GM23338 (cell line): ENCODE data around the gene STK38L. TPM values are rescaled to one million over a fixed set of nuclear protein-coding genes. Genes with fewer than 3 reads are reported as not detected.

Source experiments
- ATAC-seq: fragments of 200-7000 bp; cut with Tn5 transposase; 3 replicates; pipeline ENCODE4 v1.9.1; 2020
- DNase-seq: peaks from one replicate; pipeline ENCODE4 v3.0.0-alpha.2; 2015; ENCODE audit warnings: low spot score
- H2AFZ ChIP-seq: fragments of 200-600 bp; sonication (generic); 2 replicates; pipeline ENCODE4 v1.8.0; 2016; ENCODE audit warnings: antibody characterized with exemption, mild to moderate bottlenecking, moderate library complexity
- H3F3A ChIP-seq: fragments of 200-600 bp; sonication (generic); replicated peaks from 2 replicates; pipeline ENCODE4 v1.8.0; 2017; ENCODE audit warnings: antibody characterized with exemption, mixed run types, low read depth
- H3K27ac ChIP-seq: fragments of 200-600 bp; sonication (generic); 2 replicates; pipeline ENCODE4 v1.6.1; 2016; ENCODE audit warnings: low read depth
- H3K27me3 ChIP-seq: fragments of 200-600 bp; sonication (generic); 2 replicates; pipeline ENCODE4 v1.8.0; 2016; ENCODE audit warnings: mild to moderate bottlenecking, mixed run types, moderate library complexity; ENCODE audit not compliant: insufficient read depth
- H3K36me3 ChIP-seq: fragments of 200-600 bp; sonication (generic); 2 replicates; pipeline ENCODE4 v1.8.0; 2016; ENCODE audit warnings: mild to moderate bottlenecking; ENCODE audit not compliant: insufficient read depth
- H3K4me1 ChIP-seq: fragments of 200-600 bp; sonication (generic); 2 replicates; pipeline ENCODE4 v1.8.0; 2016; ENCODE audit warnings: mild to moderate bottlenecking, moderate library complexity; ENCODE audit not compliant: insufficient read depth
- H3K4me2 ChIP-seq: fragments of 200-600 bp; sonication (generic); 2 replicates; pipeline ENCODE4 v1.7.1; 2017; ENCODE audit warnings: mixed run types
- H3K4me3 ChIP-seq: fragments of 200-600 bp; sonication (generic); 2 replicates; pipeline ENCODE4 v1.6.1; 2016; ENCODE audit warnings: mixed run types
- H3K79me2 ChIP-seq: fragments of 200-600 bp; sonication (generic); replicated peaks from 2 replicates; pipeline ENCODE4 v1.8.0; 2017; ENCODE audit warnings: mild to moderate bottlenecking; ENCODE audit not compliant: insufficient read depth
- H3K9me2 ChIP-seq: fragments of 200-600 bp; sonication (generic); 2 replicates; pipeline ENCODE4 v1.8.0; 2017; ENCODE audit not compliant: insufficient read depth
- H4K20me1 ChIP-seq: fragments of 200-600 bp; sonication (generic); replicated peaks from 2 replicates; pipeline ENCODE4 v1.8.0; 2017; ENCODE audit warnings: mild to moderate bottlenecking; ENCODE audit not compliant: insufficient read depth
- H3K27ac Mint-ChIP-seq: 2 replicates; pipeline ENCODE4 v1.8.0; 2020; ENCODE audit warnings: inconsistent platforms, mild to moderate bottlenecking, moderate library complexity, mixed read lengths
- H3K27me3 Mint-ChIP-seq: 3 replicates; pipeline ENCODE4 v1.8.0; 2022; ENCODE audit warnings: low read depth, mild to moderate bottlenecking, moderate library complexity, mixed read lengths, inconsistent platforms; ENCODE audit not compliant: insufficient read depth, poor library complexity
- H3K36me3 Mint-ChIP-seq: 3 replicates; pipeline ENCODE4 v1.8.0; 2021; ENCODE audit warnings: low read depth, mild to moderate bottlenecking, inconsistent platforms, moderate library complexity, mixed read lengths
- H3K4me1 Mint-ChIP-seq: 3 replicates; pipeline ENCODE4 v1.8.0; 2020; ENCODE audit warnings: mild to moderate bottlenecking, inconsistent platforms, mixed read lengths
- H3K4me3 Mint-ChIP-seq: 3 replicates; pipeline ENCODE4 v1.8.0; 2021; ENCODE audit warnings: moderate library complexity, mild to moderate bottlenecking, inconsistent platforms, mixed read lengths
- H3K9me3 Mint-ChIP-seq: 3 replicates; pipeline ENCODE4 v1.8.0; 2020; ENCODE audit warnings: moderate library complexity, mild to moderate bottlenecking, inconsistent platforms, mixed read lengths
- CREB1 ChIP-seq: fragments of 250-450 bp; sonication (Bioruptor Pico); IDR thresholded peaks from 2 replicates; pipeline ENCODE4 v1.5.0; 2020; ENCODE audit warnings: low read depth, mild to moderate bottlenecking, moderate library complexity
- CTCF ChIP-seq, 2 experiments: fragments of 200-600 bp in 1 of 2; sonication (generic) in 1 of 2; conservative IDR thresholded peaks; 2 replicates each; pipeline versions ENCODE4 v1.5.1 to v1.6.1; 2016 to 2017; ENCODE audit warnings: antibody characterized with exemption in 2 of 2, low read depth in 2 of 2, mild to moderate bottlenecking in 2 of 2, moderate library complexity in 1 of 2
- EZH2 ChIP-seq: fragments of 200-600 bp; sonication (generic); IDR thresholded peaks from one replicate; pipeline ENCODE4 v1.8.0; 2017; ENCODE audit warnings: antibody characterized with exemption, mild to moderate bottlenecking, low read depth; ENCODE audit not compliant: unreplicated experiment
- EZH2phosphoT487 ChIP-seq: fragments of 200-600 bp; sonication (generic); IDR thresholded peaks from one replicate; pipeline ENCODE4 v1.8.1; 2018; ENCODE audit warnings: antibody characterized with exemption; ENCODE audit not compliant: unreplicated experiment
- JUNB ChIP-seq: IDR thresholded peaks from one replicate; pipeline ENCODE4 v1.6.1; 2016; ENCODE audit warnings: antibody characterized with exemption; ENCODE audit not compliant: unreplicated experiment
- NANOG ChIP-seq: IDR thresholded peaks from 2 replicates; pipeline ENCODE4 v1.6.1; 2016; ENCODE audit warnings: antibody characterized with exemption, borderline replicate concordance
- STAT1 ChIP-seq: IDR thresholded peaks from one replicate; pipeline ENCODE4 v1.6.1; 2016; ENCODE audit warnings: antibody characterized with exemption; ENCODE audit not compliant: unreplicated experiment
- ZNF114 ChIP-seq: fragments of 250-450 bp; sonication (Bioruptor Pico); IDR thresholded peaks from 2 replicates; pipeline ENCODE4 v1.5.0; 2020; ENCODE audit warnings: mild to moderate bottlenecking, moderate library complexity
- ZNF331 ChIP-seq: fragments of 250-450 bp; sonication (Bioruptor Pico); IDR thresholded peaks from 2 replicates; pipeline ENCODE4 v1.5.0; 2020; ENCODE audit warnings: low read depth, mild to moderate bottlenecking, moderate library complexity
- polyA plus RNA-seq: library from polyadenylated mRNA; unstranded; fragments of >200 nt; fragmentation: Nextera tagmentation; extraction: Ambion mirVana; gene quantifications from 2 replicates; pipeline ENCODE4 v1.2.1, GENCODE V29; 2016
- total RNA-seq: library from RNA; depleted of rRNA; stranded (reverse); fragments of >200 nt; shearing (Covaris generic); gene quantifications from 2 replicates; pipeline ENCODE4 v1.2.3, GENCODE V29; 2014
- TF ChIP-seq, protein P1 (sequence below): IDR thresholded peaks from 2 replicates; pipeline ENCODE4 v1.6.1; 2016; ENCODE audit warnings: antibody characterized with exemption

The STK38L gene
- total and polyA plus RNA-seq, 2 experiments from 2014 or later, result 28.9 to 56.5 TPM

- H3K4me2 ChIP-seq, result no peak overlapping the region
- H4K20me1 ChIP-seq, result no peaks in the 10 kb centered on the region
- Mint-ChIP-seq H3K36me3 (peaks cover 33% of the 10 kb centered on the region), H3K27me3 (no peaks in the 10 kb centered on the region), H3K9me3 (peaks cover 8% of the 10 kb centered on the region; the same call in 2 of the 3 replicates), H3K4me1 (peaks cover 22% of the 10 kb centered on the region), H3K27ac (no peak overlapping the region), H3K4me3 (no peak overlapping the region)
- ATAC-seq (no peak), DNase-seq (no peak)
- H3K79me2 ChIP-seq, result peaks cover 14% of the 10 kb centered on the region
- no peak overlapping the region for H2AFZ ChIP-seq
- peaks cover 21% of the 10 kb centered on the region for H3K4me1 ChIP-seq
- no peak overlapping the region for H3K4me3 ChIP-seq
- no peaks in the 10 kb centered on the region for H3K36me3 ChIP-seq
- no peaks in the 10 kb centered on the region for H3F3A ChIP-seq
- TF ChIP-seq CREB1 (CRISPR knock-in tag) (no peak), ZNF331 (CRISPR knock-in tag) (no peak), EZH2 (no peak)
- no peaks in the 10 kb centered on the region for H3K9me2 ChIP-seq
- H3K27me3 ChIP-seq, result no peaks in the 10 kb centered on the region
- no peak overlapping the region for H3K27ac ChIP-seq
Observed at GRCh38 chr12:27297566-27297965, 53.5 kb downstream of the STK38L start.

GRCh38 chr12:27299102-27299501, 55.0 kb downstream of the STK38L start:
- peaks cover 8% of the 10 kb centered on the region for H3K4me1 Mint-ChIP-seq

More at GRCh38 chr12:27299102-27299501, 55.0 kb downstream of the STK38L start:
- Histone ChIP-seq H2AFZ (no peak overlapping the region), H3K27ac (no peak overlapping the region), H3K36me3 (no peaks in the 10 kb centered on the region), H3K27me3 (no peaks in the 10 kb centered on the region), H3K4me3 (no peak overlapping the region), H3K4me2 (no peak overlapping the region), H3K79me2 (peaks cover 9% of the 10 kb centered on the region; the same call in 1 of the 2 replicates), H3K4me1 (0 out of 2 replicates have a peak, but pooled peaks cover 10% of the 10 kb centered on the region), H4K20me1 (no peaks in the 10 kb centered on the region), H3F3A (no peaks in the 10 kb centered on the region), H3K9me2 (no peaks in the 10 kb centered on the region)
- H3K27me3 Mint-ChIP-seq, result no peaks in the 10 kb centered on the region
- H3K4me3 Mint-ChIP-seq, result no peak overlapping the region
- no peak for ATAC-seq
- TF ChIP-seq ZNF331 (CRISPR knock-in tag), result no peak
- TF ChIP-seq NANOG, result no peak
- TF ChIP-seq EZH2phosphoT487, result no peak
- no peak for TF ChIP-seq EZH2
- no peak for TF ChIP-seq CREB1 (CRISPR knock-in tag)
- TF ChIP-seq, protein P1, sequence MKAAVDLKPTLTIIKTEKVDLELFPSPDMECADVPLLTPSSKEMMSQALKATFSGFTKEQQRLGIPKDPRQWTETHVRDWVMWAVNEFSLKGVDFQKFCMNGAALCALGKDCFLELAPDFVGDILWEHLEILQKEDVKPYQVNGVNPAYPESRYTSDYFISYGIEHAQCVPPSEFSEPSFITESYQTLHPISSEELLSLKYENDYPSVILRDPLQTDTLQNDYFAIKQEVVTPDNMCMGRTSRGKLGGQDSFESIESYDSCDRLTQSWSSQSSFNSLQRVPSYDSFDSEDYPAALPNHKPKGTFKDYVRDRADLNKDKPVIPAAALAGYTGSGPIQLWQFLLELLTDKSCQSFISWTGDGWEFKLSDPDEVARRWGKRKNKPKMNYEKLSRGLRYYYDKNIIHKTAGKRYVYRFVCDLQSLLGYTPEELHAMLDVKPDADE, result no peak
- TF ChIP-seq JUNB, result no peak
- TF ChIP-seq CTCF (conservative IDR thresholded peaks at IDR 0.05; ENCODE audit: low read depth in 2 of 2), result no peak
- no peak for TF ChIP-seq ZNF114 (CRISPR knock-in tag)
- no peak for TF ChIP-seq STAT1
- no peak for DNase-seq
- peaks cover 33% of the 10 kb centered on the region for H3K36me3 Mint-ChIP-seq
- H3K27ac Mint-ChIP-seq, result peak overlapping the region; percentile 5; the same call in 1 of the 2 replicates
- peaks cover 8% of the 10 kb centered on the region; the same call in 2 of the 3 replicates for H3K9me3 Mint-ChIP-seq
